Measurements from ENCODE around the gene CAMKK2. TPM values are rescaled to one million over a fixed set of nuclear protein-coding genes. Genes with fewer than 3 reads are reported as not detected.
A peak's percentile ranks its signal among the peaks of the same experiment; 100 is the strongest.
"Not testable (repeated sequence)": the region's sequence is repeated elsewhere in the genome, so short reads cannot be mapped to it uniquely, and the experiment has no call there.

Gene CAMKK2
- total RNA-seq, 2 experiments from 2014 or later = 27.0 to 29.2 TPM

DNA sequence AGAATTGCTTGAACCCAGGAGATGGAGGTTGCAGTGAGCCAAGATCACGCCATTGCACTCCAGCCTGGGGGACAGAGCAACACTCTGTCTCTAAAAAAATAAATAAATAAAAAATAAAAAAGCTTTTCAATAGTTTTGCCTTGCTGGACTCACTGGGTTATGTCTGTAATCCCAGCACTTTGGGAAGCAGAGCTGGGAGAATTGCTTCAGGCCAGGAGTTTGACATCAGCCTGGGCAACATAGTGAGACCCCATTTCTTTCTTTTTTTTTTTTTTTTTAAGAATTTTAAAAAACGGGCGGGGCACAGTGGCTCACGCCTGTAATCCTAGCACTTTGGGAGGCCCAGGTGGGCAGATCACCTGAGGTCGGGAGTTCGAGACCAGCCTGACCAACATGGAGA is 95.4 kb downstream of the CAMKK2 start:
- H3K27ac Mint-ChIP-seq, POLR2A ChIA-PET: not testable (repeated sequence)

DNA sequence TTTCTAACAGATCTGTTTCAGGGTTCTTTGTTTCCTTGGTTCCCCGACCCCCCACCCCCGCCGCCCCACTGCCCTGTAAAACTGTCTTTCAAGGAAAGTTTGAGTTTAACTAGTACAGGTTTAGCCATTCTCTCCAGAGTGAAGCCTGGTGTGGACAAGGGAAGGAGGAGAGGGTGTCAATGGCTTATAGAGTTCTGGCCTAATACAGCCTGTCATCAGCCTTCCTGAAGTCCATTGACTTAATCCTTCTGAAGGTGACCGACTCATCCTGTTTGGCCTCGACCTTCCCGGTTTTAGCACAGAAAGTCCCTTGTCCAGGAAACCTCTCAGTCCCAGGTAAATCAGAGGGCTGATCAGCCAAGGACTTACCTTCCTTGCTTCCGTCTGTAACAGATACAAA is 97.6 kb downstream of the CAMKK2 start:
- Mint-ChIP-seq H3K27ac (no peak overlapping the region), H3K9me3 (no peaks in the 10 kb centered on the region), H3K4me3 (no peak overlapping the region), H3K27me3 (peaks cover 1% of the 10 kb centered on the region), H3K4me1 (peaks cover 4% of the 10 kb centered on the region), H3K36me3 (no peaks in the 10 kb centered on the region)
- DNase-seq = no peak
- POLR2A ChIA-PET = no interaction called here
- no peak for ATAC-seq (ENCODE audit: low read depth)

More for the DNA sequence above, 95.4 kb downstream of the CAMKK2 start:
- ATAC-seq (ENCODE audit: low read depth); H3K4me3 Mint-ChIP-seq; H3K36me3 Mint-ChIP-seq; H3K27me3 Mint-ChIP-seq; H3K9me3 Mint-ChIP-seq; H3K4me1 Mint-ChIP-seq; DNase-seq: not testable (repeated sequence)

DNA sequence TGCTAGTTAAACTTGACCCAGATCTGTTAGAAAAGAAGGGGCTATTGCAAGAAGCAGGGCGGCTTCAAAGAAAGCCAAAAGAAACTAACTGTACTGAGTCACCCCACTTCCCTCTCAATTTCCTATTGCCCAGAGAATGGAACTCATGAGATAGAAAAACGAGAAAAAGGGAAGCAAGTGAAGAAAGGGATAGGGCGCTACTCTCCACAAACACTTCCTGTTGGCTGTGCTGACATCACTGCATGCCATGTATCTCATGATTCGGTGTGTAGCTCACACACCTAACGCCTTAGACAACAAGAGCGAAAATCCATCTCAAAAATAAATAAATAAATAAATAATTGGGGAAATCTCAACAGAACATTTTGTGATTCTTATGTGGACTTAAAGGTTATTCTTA is 99.6 kb downstream of the CAMKK2 start:
- H3K4me1 Mint-ChIP-seq = peaks cover 8% of the 10 kb centered on the region
- H3K27ac Mint-ChIP-seq = no peak overlapping the region
- ATAC-seq (ENCODE audit: low read depth) (peak; percentile 68), DNase-seq (no peak)
- no peaks in the 10 kb centered on the region for H3K36me3 Mint-ChIP-seq
- peak overlapping the region; percentile 39 for H3K4me3 Mint-ChIP-seq
- no peaks in the 10 kb centered on the region for H3K9me3 Mint-ChIP-seq
- H3K27me3 Mint-ChIP-seq = peaks cover 1% of the 10 kb centered on the region
- POLR2A ChIA-PET = no interaction called here

DNA sequence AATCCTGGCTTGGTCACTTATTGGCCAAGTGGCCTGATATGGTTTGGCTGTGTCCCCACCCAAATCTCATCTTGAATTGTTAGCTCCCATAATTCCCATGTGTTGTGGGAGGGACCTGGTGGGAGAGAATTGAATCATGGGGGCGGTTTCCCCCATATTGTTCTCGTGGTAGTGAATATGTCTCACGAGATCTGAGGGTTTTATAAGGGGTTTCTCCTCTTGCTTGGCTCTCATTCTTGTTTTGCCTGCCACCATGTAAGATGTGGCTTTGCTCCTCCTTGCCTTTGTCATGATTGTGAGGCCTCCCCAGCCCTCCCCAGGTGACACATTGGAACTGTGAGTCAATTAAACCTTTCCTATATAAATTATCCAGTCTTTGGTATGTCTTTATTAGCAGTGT is 105.4 kb downstream of the CAMKK2 start:
- Mint-ChIP-seq H3K4me3 (no peak overlapping the region), H3K9me3 (no peaks in the 10 kb centered on the region), H3K27me3 (no peaks in the 10 kb centered on the region), H3K36me3 (no peaks in the 10 kb centered on the region), H3K27ac (no peak overlapping the region), H3K4me1 (peaks cover 8% of the 10 kb centered on the region)
- no peak for DNase-seq
- POLR2A ChIA-PET = no interaction called here
- no peak for ATAC-seq (ENCODE audit: low read depth)

DNA sequence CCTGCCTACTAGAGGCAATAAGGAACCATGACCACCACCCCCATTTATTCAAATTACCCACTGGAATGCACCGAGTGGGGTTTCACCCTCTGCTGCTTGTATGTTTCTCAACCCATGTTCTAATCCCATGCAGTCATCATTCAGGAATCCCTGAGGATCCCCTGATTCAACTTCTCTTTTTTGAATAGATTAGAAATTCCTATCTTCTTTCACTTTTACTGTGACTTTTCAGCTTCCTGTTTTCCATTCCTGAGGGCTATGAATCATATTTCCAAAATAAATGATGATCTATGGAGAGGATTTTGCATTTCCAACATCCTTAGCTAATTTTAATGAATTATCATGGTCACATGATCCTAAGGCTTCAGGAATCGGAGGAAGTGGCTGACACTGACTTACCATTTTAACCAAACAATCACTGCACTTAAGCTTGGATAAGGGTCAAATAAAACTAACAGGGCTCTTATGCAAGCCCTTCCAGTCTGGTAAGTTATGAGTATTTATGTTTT is 105.9 kb downstream of the CAMKK2 start:
- no peak overlapping the region for H3K27ac Mint-ChIP-seq
- H3K36me3 Mint-ChIP-seq = no peaks in the 10 kb centered on the region
- H3K4me3 Mint-ChIP-seq = no peak overlapping the region
- no peaks in the 10 kb centered on the region for H3K9me3 Mint-ChIP-seq
- peaks cover 8% of the 10 kb centered on the region for H3K4me1 Mint-ChIP-seq
- H3K27me3 Mint-ChIP-seq = no peaks in the 10 kb centered on the region
- no peak for DNase-seq
- no peak for ATAC-seq (ENCODE audit: low read depth)
- POLR2A ChIA-PET = no interaction called here

DNA sequence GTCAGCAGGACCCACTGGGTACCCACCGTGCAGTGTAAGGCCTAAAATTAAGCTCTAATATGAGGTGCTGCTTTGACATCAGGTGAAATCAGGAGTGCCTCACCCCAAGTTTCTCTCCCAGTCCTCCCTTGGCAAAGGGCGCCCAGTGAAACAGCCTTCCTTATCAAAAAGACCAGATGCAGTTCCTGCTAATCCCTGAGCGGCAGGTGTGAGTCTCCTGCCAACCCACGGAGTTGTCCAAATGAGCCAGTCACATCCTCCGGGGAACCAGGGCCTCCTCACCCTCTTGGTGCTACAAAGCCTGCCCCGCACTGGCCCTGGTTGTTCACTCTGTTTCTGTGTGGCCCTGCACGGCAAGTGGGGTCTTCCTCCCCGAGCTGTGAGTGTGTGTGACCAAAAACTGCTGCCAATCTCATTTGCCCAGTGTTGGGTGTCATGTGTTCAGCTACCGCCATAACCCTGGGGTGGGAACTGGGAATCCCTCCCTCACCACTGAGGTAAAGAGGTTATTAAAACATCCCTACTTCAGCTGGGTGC is 106.8 kb downstream of the CAMKK2 start:
- POLR2A ChIA-PET = no interaction called here
- H3K4me1 Mint-ChIP-seq = peaks cover 10% of the 10 kb centered on the region

DNA sequence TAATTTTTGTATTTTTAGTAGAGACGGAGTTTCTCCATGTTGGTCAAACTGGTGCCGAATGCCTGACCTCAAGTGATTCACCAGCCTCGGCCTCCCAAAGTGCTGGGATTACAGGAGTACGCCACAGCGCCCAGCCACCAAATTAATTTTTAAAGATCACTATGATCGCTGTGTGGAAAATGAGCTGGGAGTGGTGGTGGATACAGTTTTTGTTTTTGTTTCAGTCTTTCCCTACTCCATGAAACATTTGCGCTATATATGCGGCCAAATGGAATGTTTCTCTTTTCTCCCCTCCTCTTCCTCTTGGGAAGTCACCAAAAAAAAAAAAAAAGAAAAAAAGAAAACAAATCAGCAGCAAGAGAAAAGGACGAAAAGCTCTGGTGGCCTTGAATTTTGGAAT is 107.4 kb downstream of the CAMKK2 start:
- POLR2A ChIA-PET = no interaction called here
- peaks cover 10% of the 10 kb centered on the region for H3K4me1 Mint-ChIP-seq
- ATAC-seq (ENCODE audit: low read depth) (no peak), DNase-seq (no peak)
- no peaks in the 10 kb centered on the region for H3K36me3 Mint-ChIP-seq
- H3K4me3 Mint-ChIP-seq = no peak overlapping the region
- H3K27ac Mint-ChIP-seq = no peak overlapping the region
- H3K9me3 Mint-ChIP-seq = no peaks in the 10 kb centered on the region
- no peaks in the 10 kb centered on the region for H3K27me3 Mint-ChIP-seq

More for the DNA sequence above, 106.8 kb downstream of the CAMKK2 start:
- no peak overlapping the region for H3K27ac Mint-ChIP-seq
- DNase-seq = no peak
- no peaks in the 10 kb centered on the region for H3K27me3 Mint-ChIP-seq
- H3K4me3 Mint-ChIP-seq = no peak overlapping the region
- H3K9me3 Mint-ChIP-seq = no peaks in the 10 kb centered on the region
- H3K36me3 Mint-ChIP-seq = no peaks in the 10 kb centered on the region
- ATAC-seq (ENCODE audit: low read depth) = no peak

DNA sequence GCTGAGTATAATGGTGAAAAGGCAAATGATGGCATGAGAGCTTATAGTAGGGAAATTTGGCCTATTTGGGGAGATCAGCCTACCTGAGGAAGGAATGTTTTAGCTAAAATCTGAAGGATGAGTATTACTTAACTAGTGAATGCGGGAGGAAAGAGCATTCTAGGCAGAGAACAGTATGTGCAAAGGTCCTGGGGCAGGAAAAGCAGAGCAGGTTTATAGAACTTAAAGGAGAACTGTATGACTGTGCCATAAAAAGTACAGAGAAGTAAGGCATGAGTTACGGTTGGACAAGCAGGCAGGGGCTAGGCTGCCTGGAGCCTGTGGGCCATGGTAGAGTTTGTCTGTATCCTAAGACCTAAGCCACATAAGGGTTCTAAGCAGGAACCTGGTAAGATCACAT is 108.3 kb downstream of the CAMKK2 start:
- H3K4me3 Mint-ChIP-seq = no peak overlapping the region
- ATAC-seq (ENCODE audit: low read depth) = no peak
- POLR2A ChIA-PET = no interaction called here

More for the DNA sequence above, 108.3 kb downstream of the CAMKK2 start:
- Mint-ChIP-seq H3K27ac (no peak overlapping the region), H3K9me3 (no peaks in the 10 kb centered on the region), H3K36me3 (no peaks in the 10 kb centered on the region), H3K4me1 (peaks cover 10% of the 10 kb centered on the region), H3K27me3 (no peaks in the 10 kb centered on the region)
- DNase-seq = no peak

Other genes with a start within 250 kb of the CAMKK2 start
- gene P2RX7, start 163.8 kb downstream of the CAMKK2 start, total RNA-seq = 1 to 10 TPM; 6.6 to 7.0 TPM
- 10 to 100 TPM; 50.7 to 52.9 TPM for gene P2RX4, start 86.6 kb downstream of the CAMKK2 start, total RNA-seq
- gene ANAPC5, start 55.7 kb upstream of the CAMKK2 start, total RNA-seq = 100 to 1,000 TPM; 133 to 135 TPM
- 10 to 100 TPM; 81.9 to 84.5 TPM for gene RNF34, start 103.4 kb upstream of the CAMKK2 start, total RNA-seq